Smooth muscle cell (in vitro differentiated cells): ENCODE data around the gene MYH7B. TPM values are rescaled to one million over a fixed set of nuclear protein-coding genes. Genes with fewer than 3 reads are reported as not detected.
A peak's percentile ranks its signal among the peaks of the same experiment; 100 is the strongest.

Experiments used
- DNase-seq: peaks from one replicate; lab custom pipeline; 2025; ENCODE audit not compliant: unreplicated experiment; lab: John Stamatoyannopoulos, UW
- H2AFZ ChIP-seq: fragments of 200-600 bp; sonication (generic); 2 replicates; pipeline ENCODE4 v1.6.0; 2016; ENCODE audit warnings: antibody characterized with exemption, low read depth, mild to moderate bottlenecking
- H3F3A ChIP-seq: fragments of 200-600 bp; sonication (generic); 2 replicates; pipeline ENCODE4 v1.6.0; 2017; ENCODE audit warnings: antibody characterized with exemption, low read depth
- H3K27ac ChIP-seq: fragments of 200-600 bp; sonication (generic); 2 replicates; pipeline ENCODE4 v1.5.1; 2016; ENCODE audit warnings: low read depth, mild to moderate bottlenecking
- H3K27me3 ChIP-seq: fragments of 200-600 bp; sonication (generic); 2 replicates; pipeline ENCODE4 v1.6.1; 2016; ENCODE audit warnings: low read depth, mild to moderate bottlenecking
- H3K36me3 ChIP-seq: fragments of 200-600 bp; sonication (generic); 2 replicates; pipeline ENCODE4 v1.5.1; 2016; ENCODE audit warnings: low read depth
- H3K4me1 ChIP-seq: fragments of 200-600 bp; sonication (generic); 2 replicates; pipeline ENCODE4 v1.5.1; 2016; ENCODE audit warnings: low read depth
- H3K4me2 ChIP-seq: fragments of 200-600 bp; sonication (generic); 2 replicates; pipeline ENCODE4 v1.6.0; 2016; ENCODE audit warnings: mild to moderate bottlenecking
- H3K4me3 ChIP-seq: fragments of 200-600 bp; sonication (generic); 2 replicates; pipeline ENCODE4 v1.5.1; 2016; ENCODE audit warnings: mild to moderate bottlenecking
- H3K79me2 ChIP-seq: fragments of 200-600 bp; sonication (generic); 2 replicates; pipeline ENCODE4 v1.6.0; 2016; ENCODE audit warnings: low read depth, mild to moderate bottlenecking
- H3K9ac ChIP-seq: fragments of 200-600 bp; sonication (generic); 2 replicates; pipeline ENCODE4 v1.6.0; 2016; ENCODE audit warnings: low read depth
- H3K9me3 ChIP-seq: fragments of 200-600 bp; sonication (generic); replicated peaks from 2 replicates; pipeline ENCODE4 v1.5.1; 2016; ENCODE audit warnings: low read depth
- H4K20me1 ChIP-seq: fragments of 200-600 bp; sonication (generic); 2 replicates; pipeline ENCODE4 v1.6.0; 2016; ENCODE audit warnings: low read depth
- WGBS: methylation state at CpG from one replicate; pipeline ENCODE4 v1.1.7; 2016; ENCODE audit warnings: low lambda C conversion rate; 5-methylcytosine and 5-hydroxymethylcytosine counted together
- polyA plus RNA-seq: library from polyadenylated mRNA; unstranded; fragments of >200 nt; fragmentation: Nextera tagmentation; extraction: Ambion mirVana; gene quantifications from 2 replicates; pipeline ENCODE4 v1.2.1, GENCODE V29; 2016
- total RNA-seq: library from RNA; depleted of rRNA; stranded (reverse); fragments of >200 nt; gene quantifications from 2 replicates; pipeline ENCODE4 v1.2.3, GENCODE V29; 2014
- TF ChIP-seq, protein P1 (sequence below): fragments of 200-600 bp; sonication (generic); IDR thresholded peaks from 2 replicates; pipeline ENCODE4 v1.5.1; 2017; ENCODE audit warnings: borderline replicate concordance, mild to moderate bottlenecking, antibody characterized with exemption; ENCODE audit not compliant: insufficient read depth, poor library complexity, severe bottlenecking

MYH7B gene
- total RNA-seq (not detected in 2 replicates), polyA plus RNA-seq (0.67 and 0.70 TPM in 2 replicates)

DNA sequence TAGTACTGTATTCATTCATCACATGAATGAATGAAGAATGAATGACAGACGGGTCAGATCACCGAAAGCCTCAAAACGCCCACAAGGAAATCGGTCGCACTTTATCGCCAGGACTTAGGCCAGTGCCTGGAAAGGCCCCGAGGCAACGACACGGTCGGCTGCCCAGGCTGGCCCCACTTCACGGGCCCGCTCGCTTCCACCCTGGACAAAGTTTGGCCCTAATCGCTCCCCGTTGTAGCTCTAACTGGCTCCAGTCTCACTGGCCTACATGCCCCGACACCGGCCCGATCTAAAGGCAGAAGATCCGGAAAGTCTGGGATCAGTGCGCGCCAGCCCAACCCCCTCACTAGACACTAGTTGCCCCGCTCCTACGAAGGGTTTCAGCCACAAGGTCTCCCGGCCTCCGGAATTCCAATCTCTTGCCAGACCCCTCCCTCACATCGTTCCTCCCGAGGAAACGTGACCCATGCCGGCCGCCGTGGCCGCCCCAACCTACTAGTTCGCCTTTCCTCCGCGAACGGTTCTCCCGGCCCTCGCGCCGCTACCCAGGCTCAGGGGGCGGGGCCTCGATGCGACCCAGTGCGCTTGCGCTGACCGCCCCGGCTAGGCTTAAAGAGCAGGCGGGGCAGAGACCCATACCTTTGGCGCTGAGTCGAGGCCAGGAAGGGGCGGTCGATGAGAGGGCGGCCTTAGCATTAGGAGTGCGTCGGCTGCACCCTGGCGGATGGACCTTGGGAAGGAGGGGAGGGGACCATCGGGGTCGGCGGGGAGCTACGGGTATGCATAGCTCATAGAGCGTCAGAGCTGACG lies at the start of gene MYH7B, which contains the start of gene GSS:
Gene MYH7B, plus strand, starts transcription at position 638 of the 810 bp plus-strand sequence. CDS start 22,138 bp downstream, outside the sequence.
Gene GSS, minus strand, starts transcription at position 576 of the 810 bp plus-strand sequence. CDS start 3,954 bp downstream, outside the sequence.
- Histone ChIP-seq H4K20me1 (no peaks in the 10 kb centered on the region), H3K4me3 (peak within 1 kb of the TSS; percentile 54), H3K9ac (peak within 1 kb of the TSS; percentile 82), H3K79me2 (peaks cover 9% of the 10 kb centered on the region), H3K27me3 (no peaks in the 10 kb centered on the region), H3F3A (peaks cover 3% of the 10 kb centered on the region), H3K27ac (peak within 1 kb of the TSS; percentile 83), H3K4me2 (peak within 1 kb of the TSS; percentile 89), H3K36me3 (no peaks in the 10 kb centered on the region), H2AFZ (peak within 1 kb of the TSS; percentile 36), H3K4me1 (peaks cover 11% of the 10 kb centered on the region), H3K9me3 (no peaks in the 10 kb centered on the region)
- TF ChIP-seq, protein P1, sequence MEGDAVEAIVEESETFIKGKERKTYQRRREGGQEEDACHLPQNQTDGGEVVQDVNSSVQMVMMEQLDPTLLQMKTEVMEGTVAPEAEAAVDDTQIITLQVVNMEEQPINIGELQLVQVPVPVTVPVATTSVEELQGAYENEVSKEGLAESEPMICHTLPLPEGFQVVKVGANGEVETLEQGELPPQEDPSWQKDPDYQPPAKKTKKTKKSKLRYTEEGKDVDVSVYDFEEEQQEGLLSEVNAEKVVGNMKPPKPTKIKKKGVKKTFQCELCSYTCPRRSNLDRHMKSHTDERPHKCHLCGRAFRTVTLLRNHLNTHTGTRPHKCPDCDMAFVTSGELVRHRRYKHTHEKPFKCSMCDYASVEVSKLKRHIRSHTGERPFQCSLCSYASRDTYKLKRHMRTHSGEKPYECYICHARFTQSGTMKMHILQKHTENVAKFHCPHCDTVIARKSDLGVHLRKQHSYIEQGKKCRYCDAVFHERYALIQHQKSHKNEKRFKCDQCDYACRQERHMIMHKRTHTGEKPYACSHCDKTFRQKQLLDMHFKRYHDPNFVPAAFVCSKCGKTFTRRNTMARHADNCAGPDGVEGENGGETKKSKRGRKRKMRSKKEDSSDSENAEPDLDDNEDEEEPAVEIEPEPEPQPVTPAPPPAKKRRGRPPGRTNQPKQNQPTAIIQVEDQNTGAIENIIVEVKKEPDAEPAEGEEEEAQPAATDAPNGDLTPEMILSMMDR: peak; percentile 31
- WGBS: 1% methylated on average over 62 of the region's 62 CpGs
- peak; percentile 97 for DNase-seq

DNA sequence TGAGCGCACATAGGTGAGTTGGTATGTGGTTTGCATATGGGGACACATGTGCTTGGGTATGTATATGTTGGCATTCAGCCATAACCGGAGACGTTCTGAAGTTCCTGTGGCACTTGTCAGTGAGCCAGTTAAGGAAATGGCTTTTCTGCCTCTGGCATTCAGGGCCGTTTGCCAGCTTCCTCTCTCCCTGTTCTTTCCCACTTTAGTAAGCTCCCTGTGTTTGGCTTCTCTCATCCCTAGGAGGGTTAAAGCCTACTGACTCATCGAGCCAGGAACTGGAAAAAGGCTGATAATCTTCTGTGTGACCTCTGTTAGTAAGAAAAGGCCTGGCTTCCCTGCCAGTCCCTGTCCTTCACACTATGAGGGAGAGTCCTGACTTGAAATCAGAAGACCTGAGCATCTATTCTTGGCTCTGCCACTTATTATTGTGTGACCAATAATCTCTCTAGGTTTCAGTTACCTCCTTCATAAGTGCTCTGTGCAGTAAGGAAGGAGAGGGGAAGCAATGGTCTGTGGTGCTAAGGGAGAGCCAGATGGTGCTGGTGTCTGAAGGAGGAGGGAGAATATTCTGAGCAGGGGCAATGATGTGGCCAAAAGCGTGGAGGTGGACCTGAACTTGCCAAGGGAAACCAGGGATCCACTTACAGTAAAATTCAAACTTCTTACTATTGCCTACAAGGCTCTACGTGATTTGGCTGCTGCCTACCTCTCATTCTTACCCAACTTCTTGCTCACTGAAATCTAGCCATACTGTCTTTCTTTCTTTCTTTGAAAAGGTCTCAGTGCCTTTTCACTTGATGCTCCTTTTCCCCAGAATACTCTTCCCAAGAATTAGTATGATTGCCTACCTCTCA lies 47.8 kb upstream of the MYH7B start:
- 40% methylated on average over 7 of the region's 7 CpGs for WGBS
- TF ChIP-seq, protein P1: no peak
- Histone ChIP-seq H3K9me3 (no peaks in the 10 kb centered on the region), H3K9ac (no peak overlapping the region), H3F3A (peaks cover 14% of the 10 kb centered on the region), H3K27ac (peak overlapping the region; percentile 36), H3K27me3 (no peaks in the 10 kb centered on the region), H3K79me2 (no peaks in the 10 kb centered on the region), H3K4me2 (peak overlapping the region; percentile 38), H3K4me3 (no peak overlapping the region), H3K4me1 (peaks cover 4% of the 10 kb centered on the region), H4K20me1 (peaks cover 19% of the 10 kb centered on the region), H3K36me3 (no peaks in the 10 kb centered on the region), H2AFZ (no peak overlapping the region)
- no peak for DNase-seq

DNA sequence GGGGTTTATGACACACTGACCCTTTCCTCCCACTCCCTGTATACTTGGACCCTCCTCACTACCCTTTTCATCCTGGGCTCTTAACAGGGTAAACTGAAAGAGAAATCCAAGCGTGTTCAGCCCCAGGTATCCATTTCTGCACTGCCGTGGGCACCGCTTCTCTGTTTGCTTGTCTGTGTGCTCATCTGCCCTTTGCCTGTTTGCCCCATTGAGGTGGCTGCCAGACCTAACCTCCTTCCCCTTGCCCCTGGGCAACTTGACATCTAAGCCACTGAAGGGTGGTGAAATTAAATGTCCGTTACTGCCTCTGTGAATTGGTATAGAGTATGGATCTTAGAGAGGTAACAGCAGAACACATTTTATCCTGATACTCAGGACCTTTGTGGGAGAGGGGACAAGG lies 40.5 kb upstream of the MYH7B start:
- Histone ChIP-seq H3K9ac (no peak overlapping the region), H3K4me2 (no peak overlapping the region), H4K20me1 (peaks cover 2% of the 10 kb centered on the region), H2AFZ (no peak overlapping the region), H3K4me1 (no peaks in the 10 kb centered on the region), H3K27ac (no peak overlapping the region), H3K9me3 (no peaks in the 10 kb centered on the region), H3K36me3 (no peaks in the 10 kb centered on the region), H3K79me2 (no peaks in the 10 kb centered on the region), H3K27me3 (no peaks in the 10 kb centered on the region), H3F3A (no peaks in the 10 kb centered on the region), H3K4me3 (no peak overlapping the region)
- no peak for DNase-seq
- TF ChIP-seq, protein P1: no peak
- whole genome bisulfite sequencing: 99% methylated on average over 4 of the region's 4 CpGs
